HepG2 (cell line): ENCODE results near the gene SMIM14. TPM values are rescaled to one million over a fixed set of nuclear protein-coding genes. Genes with fewer than 3 reads are reported as not detected.

Source experiments
- ATAC-seq: fragments of 200-7000 bp; cut with Tn5 transposase; 3 replicates; pipeline ENCODE4 v1.9.1; 2020; ENCODE audit warnings: mild to moderate bottlenecking, moderate library complexity
- BruUV-seq: library from RNA; stranded (reverse); fragments of 400-500 nt; replicated peaks from 2 replicates; lab custom pipeline; 2021; lab: Mats Ljungman, UMichigan
- CTCF ChIA-PET: fragments of 300-600 bp; formaldehyde crosslinking; extraction: SDS; loops from one replicate; lab custom pipeline; 2021; ENCODE audit warnings: low total read pairs, inconsistent platforms, low intra/inter-chr PET ratio; lab: Yijun Ruan, JAX
- POLR2A ChIA-PET: fragments of 350-600 bp; sonication (Branson Sonifier 250); formaldehyde crosslinking; loops from one replicate; lab custom pipeline; 2020; ENCODE audit warnings: antibody characterized with exemption, inconsistent platforms; lab: Yijun Ruan, JAX
- DNase-seq: peaks from one replicate; pipeline ENCODE4 v3.0.0-alpha.2; 2015; ENCODE audit warnings: low spot score
- FAIRE-seq: peaks from 3 replicates; lab custom pipeline; 2011; peaks lifted over from hg19 to GRCh38; lab: Jason Lieb, UNC
- H2AFZ ChIP-seq: one replicate; pipeline ENCODE4 v1.6.1; 2011; ENCODE audit warnings: low read length, inconsistent platforms
- H3K27ac ChIP-seq: fragments of 300-600 bp; 3 replicates; pipeline ENCODE4 v1.8.0; 2011; ENCODE audit warnings: mixed run types, mild to moderate bottlenecking, mixed read lengths, low read length, inconsistent platforms; ENCODE audit not compliant: insufficient read depth; ENCODE audit errors: extremely low read length
- H3K27me3 ChIP-seq, 2 experiments: fragments of 200-600 bp in 1 of 2; 2 replicates in 1 of 2; 3 replicates in 1 of 2; pipeline versions ENCODE4 v1.6.0 to v1.8.0; 2011; ENCODE audit warnings: low read length in 2 of 2, mild to moderate bottlenecking in 2 of 2, moderate library complexity in 2 of 2, inconsistent platforms in 1 of 2; ENCODE audit not compliant: insufficient read depth in 2 of 2, control insufficient read depth in 1 of 2
- H3K36me3 ChIP-seq, 2 experiments: fragments of 200-600 bp in 1 of 2; replicated peaks in 1 of 2; 2 replicates in 1 of 2; 3 replicates in 1 of 2; pipeline versions ENCODE4 v1.5.1 to v1.8.0; 2011; ENCODE audit warnings: low read length in 2 of 2, inconsistent platforms in 1 of 2; ENCODE audit not compliant: insufficient read depth in 2 of 2, control insufficient read depth in 1 of 2
- H3K4me1 ChIP-seq: 2 replicates; pipeline ENCODE4 v1.5.1; 2012; ENCODE audit warnings: low read length, inconsistent platforms; ENCODE audit not compliant: insufficient read depth
- H3K4me2 ChIP-seq: 2 replicates; pipeline ENCODE4 v1.6.0; 2011; ENCODE audit warnings: low read depth, low read length, inconsistent platforms
- H3K4me3 ChIP-seq, 3 experiments: fragments of 200-600 bp in 1 of 3; sonication (generic), shearing (Covaris generic) in 1 of 3; replicated peaks in 1 of 3; 2 replicates each; pipeline ENCODE4 v1.5.1; 2011 to 2016; ENCODE audit warnings: low read length in 3 of 3, inconsistent platforms in 2 of 3, low read depth in 2 of 3, mild to moderate bottlenecking in 2 of 3, control low read depth in 1 of 3, mixed read lengths in 1 of 3; ENCODE audit not compliant: insufficient read depth in 1 of 3
- H3K79me2 ChIP-seq: one replicate; pipeline ENCODE4 v1.6.1; 2011; ENCODE audit warnings: low read length, inconsistent platforms; ENCODE audit not compliant: insufficient read depth
- H3K9ac ChIP-seq: 2 replicates; pipeline ENCODE4 v1.6.0; 2011; ENCODE audit warnings: mild to moderate bottlenecking, low read depth, low read length, inconsistent platforms; ENCODE audit not compliant: insufficient read depth
- H3K9me3 ChIP-seq: 2 replicates; pipeline ENCODE4 v1.5.1; 2012; ENCODE audit warnings: mild to moderate bottlenecking, low read length
- H4K20me1 ChIP-seq: 2 replicates; pipeline ENCODE4 v1.6.0; 2011; ENCODE audit warnings: inconsistent platforms, mild to moderate bottlenecking, low read length, moderate library complexity; ENCODE audit not compliant: insufficient read depth
- CBX5 ChIP-seq: sonication (generic); formaldehyde crosslinking; IDR thresholded peaks from 2 replicates; pipeline ENCODE4 v1.4.0; 2020; ENCODE audit warnings: missing genetic modification reagents, borderline replicate concordance
- RARG ChIP-seq: sonication (generic); formaldehyde crosslinking; IDR thresholded peaks from 2 replicates; pipeline ENCODE4 v1.4.0; 2020; ENCODE audit warnings: low read depth, mild to moderate bottlenecking, missing genetic modification reagents
- RXRA ChIP-seq: sonication (generic); formaldehyde crosslinking; IDR thresholded peaks from 2 replicates; pipeline ENCODE4 v1.5.1; 2020; ENCODE audit warnings: missing genetic modification reagents
- ZMAT3 ChIP-seq: sonication (generic); formaldehyde crosslinking; conservative IDR thresholded peaks from 2 replicates; pipeline ENCODE4 v1.7.0; 2021; ENCODE audit warnings: missing genetic modification reagents
- ZNF282 ChIP-seq: fragments of 450-650 bp; IDR thresholded peaks from 2 replicates; pipeline ENCODE4 v1.6.1; 2018; ENCODE audit not compliant: partially characterized antibody
- ZNF589 ChIP-seq: sonication (generic); formaldehyde crosslinking; conservative IDR thresholded peaks from 2 replicates; pipeline ENCODE4 v1.8.0; 2022; ENCODE audit warnings: mild to moderate bottlenecking, moderate library complexity, missing genetic modification reagents
- ZNF782 ChIP-seq: sonication (generic); formaldehyde crosslinking; IDR thresholded peaks from 2 replicates; pipeline ENCODE4 v1.4.0; 2020; ENCODE audit warnings: missing genetic modification reagents, mild to moderate bottlenecking, borderline replicate concordance
- WGBS: methylation state at CpG from one replicate; pipeline ENCODE4 v1.1.6; 2017; ENCODE audit warnings: low lambda C conversion rate; 5-methylcytosine and 5-hydroxymethylcytosine counted together
- in situ Hi-C: cut with HindIII; loops from 2 replicates; pipeline ENCODE4 v1.10.0; 2017; ENCODE audit warnings: low pct_unique_long_range_greater_than_20kb; ENCODE audit not compliant: extremely low pct_ligation_motif_present
- intact Hi-C: fragments of 100-400 bp; cut with micrococcal nuclease; formaldehyde crosslinking; loops from one replicate; pipeline ENCODE4 v1.10.0; 2022; ENCODE audit not compliant: unreplicated experiment
- polyA plus RNA-seq, 8 experiments: library from polyadenylated mRNA; depleted of rRNA in 3 of 8; stranded (reverse) in 7 of 8; unstranded in 1 of 8; fragments of >200 nt; fragmentation: Illumina TruSeq in 4 of 8; extraction: Trizol in 4 of 8; gene quantifications; 2 replicates each; pipeline versions ENCODE4 v1.2.1 to v1.2.3, GENCODE V29; 2011 to 2016; ENCODE audit warnings: low read depth in 4 of 8, missing spikeins in 1 of 8, mixed read lengths in 1 of 8; ENCODE audit not compliant: insufficient read depth in 1 of 8
- total RNA-seq, 5 experiments: library from RNA; depleted of rRNA; stranded (reverse); fragments of >200 nt; fragmentation: Illumina TruSeq; extraction: Trizol; gene quantifications; 2 replicates each; pipeline ENCODE4 v1.2.3, GENCODE V29; 2016; ENCODE audit warnings: low read depth in 1 of 5
- TF ChIP-seq, protein P1 (sequence below): sonication (generic); formaldehyde crosslinking; IDR thresholded peaks from 2 replicates; pipeline ENCODE4 v1.8.0; 2022; ENCODE audit warnings: missing genetic modification reagents, mild to moderate bottlenecking, moderate library complexity, borderline replicate concordance
- TF ChIP-seq, protein P2 (sequence below): sonication (generic); formaldehyde crosslinking; IDR thresholded peaks from 2 replicates; pipeline ENCODE4 v1.8.0; 2022; ENCODE audit warnings: mild to moderate bottlenecking, missing genetic modification reagents; ENCODE audit not compliant: insufficient replicate concordance

The SMIM14 gene
- total and polyA plus RNA-seq, 2 of the 13 experiments (the other 11 are each of a cell fraction or from before 2014, with no cell fraction given) = 16.3 to 28.1 TPM

DNA sequence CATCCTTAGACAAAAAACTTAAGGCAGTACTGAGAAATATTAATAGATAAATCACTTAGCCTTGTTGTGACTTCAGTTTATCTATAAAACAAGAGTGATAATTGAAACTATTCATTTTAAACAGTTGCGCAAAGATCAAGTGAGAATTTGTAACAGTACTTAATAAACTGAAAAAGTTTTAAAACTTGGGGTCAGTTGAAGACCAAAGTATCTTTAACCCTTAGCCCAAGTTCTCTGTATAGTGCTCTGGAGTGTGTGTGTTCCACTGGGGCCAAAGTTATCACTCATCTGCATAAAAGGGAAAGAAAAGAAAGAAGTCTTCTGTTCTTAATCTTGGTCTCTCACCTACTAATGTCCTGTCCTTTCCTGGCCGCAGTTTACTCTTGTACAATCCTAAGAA, 11.3 kb downstream of the SMIM14 start (continued):
- TF ChIP-seq CBX5 (CRISPR knock-in tag) (no peak), RARG (CRISPR knock-in tag) (no peak), ZMAT3 (no peak)
- TF ChIP-seq, protein P1, sequence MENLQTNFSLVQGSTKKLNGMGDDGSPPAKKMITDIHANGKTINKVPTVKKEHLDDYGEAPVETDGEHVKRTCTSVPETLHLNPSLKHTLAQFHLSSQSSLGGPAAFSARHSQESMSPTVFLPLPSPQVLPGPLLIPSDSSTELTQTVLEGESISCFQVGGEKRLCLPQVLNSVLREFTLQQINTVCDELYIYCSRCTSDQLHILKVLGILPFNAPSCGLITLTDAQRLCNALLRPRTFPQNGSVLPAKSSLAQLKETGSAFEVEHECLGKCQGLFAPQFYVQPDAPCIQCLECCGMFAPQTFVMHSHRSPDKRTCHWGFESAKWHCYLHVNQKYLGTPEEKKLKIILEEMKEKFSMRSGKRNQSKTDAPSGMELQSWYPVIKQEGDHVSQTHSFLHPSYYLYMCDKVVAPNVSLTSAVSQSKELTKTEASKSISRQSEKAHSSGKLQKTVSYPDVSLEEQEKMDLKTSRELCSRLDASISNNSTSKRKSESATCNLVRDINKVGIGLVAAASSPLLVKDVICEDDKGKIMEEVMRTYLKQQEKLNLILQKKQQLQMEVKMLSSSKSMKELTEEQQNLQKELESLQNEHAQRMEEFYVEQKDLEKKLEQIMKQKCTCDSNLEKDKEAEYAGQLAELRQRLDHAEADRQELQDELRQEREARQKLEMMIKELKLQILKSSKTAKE (CRISPR knock-in tag) = no peak

DNA sequence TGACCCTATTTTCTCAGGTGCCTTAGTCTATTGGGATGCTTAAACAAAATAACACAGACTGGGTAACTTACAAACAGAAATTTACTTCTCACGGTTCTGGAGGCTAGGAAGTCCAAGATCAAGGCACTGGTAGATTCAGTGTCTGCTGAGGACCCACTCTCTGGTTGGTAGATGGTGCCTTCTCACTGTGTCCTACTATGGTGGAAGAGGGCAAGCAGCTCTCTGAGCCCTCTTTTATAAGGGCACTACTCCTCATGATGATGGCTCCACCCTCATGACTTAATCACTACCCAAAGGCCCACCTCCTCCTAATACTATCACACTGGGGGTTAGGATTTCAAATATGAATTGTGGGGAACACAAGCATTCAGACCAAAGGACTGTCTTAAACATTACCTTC, 11.8 kb downstream of the SMIM14 start:
- Histone ChIP-seq H3K79me2 (peaks cover 2% of the 10 kb centered on the region), H3K4me2 (0 out of 2 replicates have a peak overlapping the region, but pooled peaks have one; percentile 38), H3K4me1 (peaks cover 48% of the 10 kb centered on the region), H3K9me3 (no peaks in the 10 kb centered on the region), H3K27ac (peak overlapping the region; percentile 17), H4K20me1 (no peaks in the 10 kb centered on the region), H3K27me3 (no peaks in the 10 kb centered on the region), H3K9ac (no peak overlapping the region), H3K36me3 (no peaks in the 10 kb centered on the region), H3K4me3 (no peak overlapping the region), H2AFZ (no peak overlapping the region)
- 100% methylated on average over 1 of the region's 1 CpG for WGBS
- intact Hi-C loops (loop anchor here (1.0 to 10.0 kb wide), 2 partner anchors 28 to 52 kb away; no protein-coding TSS in a partner anchor), in situ Hi-C loops (no loop called here)
- POLR2A ChIA-PET = interaction anchor here (2.9 kb wide), 1 partner anchor 11 kb away, joined by 17 read pairs; the partner anchor contains the start of gene SMIM14
- TF ChIP-seq RXRA (CRISPR knock-in tag) = no peak
- TF ChIP-seq, protein P2, sequence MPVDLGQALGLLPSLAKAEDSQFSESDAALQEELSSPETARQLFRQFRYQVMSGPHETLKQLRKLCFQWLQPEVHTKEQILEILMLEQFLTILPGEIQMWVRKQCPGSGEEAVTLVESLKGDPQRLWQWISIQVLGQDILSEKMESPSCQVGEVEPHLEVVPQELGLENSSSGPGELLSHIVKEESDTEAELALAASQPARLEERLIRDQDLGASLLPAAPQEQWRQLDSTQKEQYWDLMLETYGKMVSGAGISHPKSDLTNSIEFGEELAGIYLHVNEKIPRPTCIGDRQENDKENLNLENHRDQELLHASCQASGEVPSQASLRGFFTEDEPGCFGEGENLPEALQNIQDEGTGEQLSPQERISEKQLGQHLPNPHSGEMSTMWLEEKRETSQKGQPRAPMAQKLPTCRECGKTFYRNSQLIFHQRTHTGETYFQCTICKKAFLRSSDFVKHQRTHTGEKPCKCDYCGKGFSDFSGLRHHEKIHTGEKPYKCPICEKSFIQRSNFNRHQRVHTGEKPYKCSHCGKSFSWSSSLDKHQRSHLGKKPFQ (CRISPR knock-in tag) = no peak
- TF ChIP-seq ZNF589 (CRISPR knock-in tag) = no peak
- no peak for TF ChIP-seq ZNF282
- no peak for TF ChIP-seq ZNF782 (CRISPR knock-in tag)
- no peak for DNase-seq
- CTCF ChIA-PET = no interaction called here
- FAIRE-seq = no peak
- BruUV-seq = no TSS peak
- no peak for ATAC-seq
